SK-N-SH (cell line): ENCODE results near the gene KCNAB3. TPM values are rescaled to one million over a fixed set of nuclear protein-coding genes. Genes with fewer than 3 reads are reported as not detected.

ENCODE experiments used
- CTCF ChIA-PET: fragments of 300-600, 350-600 bp; formaldehyde crosslinking; extraction: SDS; loops from one replicate; lab custom pipeline; 2021; lab: Yijun Ruan, JAX
- POLR2A ChIA-PET: fragments of 350-600 bp; sonication (Branson Sonifier 250); formaldehyde crosslinking; extraction: SDS; loops from one replicate; lab custom pipeline; 2020; ENCODE audit warnings: antibody characterized with exemption, inconsistent platforms; lab: Yijun Ruan, JAX
- DNase-seq: peaks from one replicate; pipeline ENCODE4 v3.0.0; 2012
- H2AFZ ChIP-seq: fragments of 200-600 bp; sonication (generic); 2 replicates; pipeline ENCODE4 v1.8.1; 2016; ENCODE audit warnings: antibody characterized with exemption, mild to moderate bottlenecking, low read depth
- H3F3A ChIP-seq: fragments of 200-600 bp; sonication (generic); replicated peaks from 2 replicates; pipeline ENCODE3; 2016; ENCODE audit warnings: antibody characterized with exemption, mild to moderate bottlenecking; ENCODE audit not compliant: insufficient read depth
- H3K27ac ChIP-seq, 2 experiments: fragments of 200-500 bp in 1 of 2; fragments of 200-600 bp in 1 of 2; sonication (Bioruptor generic) in 1 of 2; sonication (generic), shearing (Covaris generic) in 1 of 2; 2 replicates each; pipeline versions ENCODE4 v1.5.1 to v1.6.1; 2014 to 2016; ENCODE audit warnings: low read depth in 2 of 2, inconsistent platforms in 1 of 2, low read length in 1 of 2, mild to moderate bottlenecking in 1 of 2, mixed read lengths in 1 of 2
- H3K27me3 ChIP-seq: fragments of 200-600 bp; sonication (generic), shearing (Covaris generic); 2 replicates; pipeline ENCODE4 v1.6.1; 2016; ENCODE audit warnings: mixed run types; ENCODE audit not compliant: insufficient read depth
- H3K36me3 ChIP-seq, 2 experiments: fragments of 200-500 bp in 1 of 2; fragments of 200-600 bp in 1 of 2; sonication (Bioruptor generic) in 1 of 2; sonication (generic) in 1 of 2; replicated peaks in 1 of 2; 2 replicates each; pipeline versions ENCODE3 to v1.5.1; 2014 to 2016; ENCODE audit warnings: low read length in 1 of 2, mild to moderate bottlenecking in 1 of 2; ENCODE audit not compliant: insufficient read depth in 2 of 2, control insufficient read depth in 1 of 2
- H3K4me1 ChIP-seq, 2 experiments: fragments of 200-500 bp in 1 of 2; fragments of 200-600 bp in 1 of 2; sonication (Bioruptor generic) in 1 of 2; sonication (generic), shearing (Covaris generic) in 1 of 2; 2 replicates each; pipeline versions ENCODE4 v1.5.1 to v1.6.1; 2014 to 2016; ENCODE audit warnings: low read depth in 1 of 2, low read length in 1 of 2, mixed run types in 1 of 2; ENCODE audit not compliant: insufficient read depth in 2 of 2, control insufficient read depth in 1 of 2
- H3K4me2 ChIP-seq: fragments of 200-600 bp; sonication (generic), shearing (Covaris generic); 2 replicates; pipeline ENCODE4 v1.6.1; 2017; ENCODE audit warnings: mixed run types
- H3K4me3 ChIP-seq, 2 experiments: fragments of 200-500 bp in 1 of 2; fragments of 200-600 bp in 1 of 2; sonication (Bioruptor generic) in 1 of 2; sonication (generic), shearing (Covaris generic) in 1 of 2; 2 replicates each; pipeline versions ENCODE4 v1.5.1 to v1.8.1; 2014 to 2016; ENCODE audit warnings: low read depth in 2 of 2, inconsistent platforms in 1 of 2, low read length in 1 of 2, mild to moderate bottlenecking in 1 of 2, mixed read lengths in 1 of 2, moderate library complexity in 1 of 2
- H3K79me2 ChIP-seq: fragments of 200-600 bp; sonication (generic); 2 replicates; pipeline ENCODE4 v1.8.1; 2017; ENCODE audit warnings: mild to moderate bottlenecking; ENCODE audit not compliant: insufficient read depth
- H3K9ac ChIP-seq: fragments of 200-600 bp; sonication (generic); 2 replicates; pipeline ENCODE4 v1.6.1; 2017; ENCODE audit warnings: mixed run types
- H3K9me2 ChIP-seq: fragments of 200-600 bp; sonication (generic); 2 replicates; pipeline ENCODE4 v1.6.1; 2017; ENCODE audit warnings: mixed run types
- H3K9me3 ChIP-seq: fragments of 200-600 bp; sonication (generic); 2 replicates; pipeline ENCODE4 v1.6.1; 2017; ENCODE audit warnings: mixed run types, mild to moderate bottlenecking, moderate library complexity
- H4K20me1 ChIP-seq: fragments of 200-600 bp; sonication (generic); 2 replicates; pipeline ENCODE4 v1.6.1; 2017; ENCODE audit warnings: mild to moderate bottlenecking, mixed run types; ENCODE audit not compliant: insufficient read depth
- CTCF ChIP-seq: fragments of 200-600 bp; sonication (generic); IDR thresholded peaks from 2 replicates; pipeline ENCODE4 v1.6.1; 2017; ENCODE audit warnings: antibody characterized with exemption, mild to moderate bottlenecking, moderate library complexity
- ELF1 ChIP-seq: IDR thresholded peaks from 2 replicates; pipeline ENCODE4 v1.4.0; 2012
- EP300 ChIP-seq, 2 experiments: IDR thresholded peaks; 2 replicates each; pipeline versions ENCODE4 v1.4.0 to v1.6.1; 2012; ENCODE audit warnings: borderline replicate concordance in 1 of 2, low read depth in 1 of 2, low read length in 1 of 2
- FOSL2 ChIP-seq: IDR thresholded peaks from 2 replicates; pipeline ENCODE4 v1.4.0; 2012; ENCODE audit warnings: low read depth, mild to moderate bottlenecking, moderate library complexity, borderline replicate concordance
- FOXM1 ChIP-seq: IDR thresholded peaks from 2 replicates; pipeline ENCODE4 v1.4.0; 2012; ENCODE audit warnings: low read depth, mild to moderate bottlenecking
- GABPA ChIP-seq: IDR thresholded peaks from 2 replicates; pipeline ENCODE4 v1.4.0; 2012; ENCODE audit warnings: low read depth, mild to moderate bottlenecking
- MEF2A ChIP-seq: IDR thresholded peaks from 2 replicates; pipeline ENCODE4 v1.4.0; 2012; ENCODE audit warnings: low read depth, borderline replicate concordance
- RAD21 ChIP-seq: IDR thresholded peaks from 2 replicates; pipeline ENCODE4 v1.6.1; 2012; ENCODE audit warnings: mild to moderate bottlenecking, low read length
- RFX5 ChIP-seq: IDR thresholded peaks from 2 replicates; pipeline ENCODE4 v1.6.1; 2012; ENCODE audit warnings: mild to moderate bottlenecking, improper control_type of control experiment, low read length
- TEAD4 ChIP-seq: IDR thresholded peaks from 2 replicates; pipeline ENCODE4 v1.4.0; 2012; ENCODE audit warnings: mild to moderate bottlenecking, borderline replicate concordance; ENCODE audit not compliant: insufficient read depth
- USF1 ChIP-seq: IDR thresholded peaks from 2 replicates; pipeline ENCODE4 v1.4.0; 2012; ENCODE audit warnings: low read depth, borderline replicate concordance
- YY1 ChIP-seq: IDR thresholded peaks from 2 replicates; pipeline ENCODE4 v1.4.0; 2012; ENCODE audit warnings: low read depth, mild to moderate bottlenecking
- ZBTB33 ChIP-seq: IDR thresholded peaks from 2 replicates; pipeline ENCODE4 v1.4.0; 2012; ENCODE audit warnings: low read depth, borderline replicate concordance
- WGBS: methylation state at CpG from one replicate; pipeline ENCODE4 v1.1.6; 2017; ENCODE audit warnings: low lambda C conversion rate; 5-methylcytosine and 5-hydroxymethylcytosine counted together
- polyA plus RNA-seq, 3 experiments: library from polyadenylated mRNA; depleted of rRNA; stranded (reverse); fragments of >200 nt; gene quantifications; 2 replicates each; pipeline ENCODE4 v1.2.3, GENCODE V29; 2012

KCNAB3 gene
- polyA plus RNA-seq, 1 of the 3 experiments (the other 2 are of a cell fraction), result 4.4 TPM

- Histone ChIP-seq H3K4me3 (peak overlapping the region; percentile 99 to 100), H3F3A (no peaks in the 10 kb centered on the region), H3K27ac (peak overlapping the region; percentile 75 to 87), H3K4me1 (peaks cover 21 to 38% of the 10 kb centered on the region in 2 experiments; a peak in 3 of 4 replicates), H3K27me3 (no peaks in the 10 kb centered on the region), H3K9ac (peak overlapping the region; percentile 82), H2AFZ (peak overlapping the region; percentile 95)
- WGBS, result 4% methylated on average over 12 of the region's 17 CpGs
- TF ChIP-seq TEAD4 (no peak), EP300 (IDR thresholded peaks at IDR 0.05; ENCODE audit: borderline replicate concordance in 1 of 2, low read depth in 1 of 2, low read length in 1 of 2) (no peak), FOSL2 (no peak), ELF1 (no peak), YY1 (no peak), USF1 (no peak), RFX5 (no peak), ZBTB33 (no peak), CTCF (no peak), FOXM1 (no peak), GABPA (no peak), RAD21 (no peak), MEF2A (no peak)
- TF ChIP-seq, all 33 proteins: peak for 0
- H3K9me3 ChIP-seq, result no peaks in the 10 kb centered on the region
- ChIA-PET CTCF (interaction anchor here (0.9 to 8.2 kb wide), 15 partner anchors 12 to 189 kb away, joined by 3 to 61 read pairs (median 6); partner anchors contain the start of gene RNF227), POLR2A (interaction anchor here (0.8 to 2.7 kb wide), 4 partner anchors 12 to 58 kb away, joined by 3 to 11 read pairs (median 6); partner anchors contain the start of gene RNF227)
- peak; percentile 60 for DNase-seq
- no peaks in the 10 kb centered on the region for H3K9me2 ChIP-seq
- H4K20me1 ChIP-seq, result 0 out of 2 replicates have a peak, but pooled peaks cover 9% of the 10 kb centered on the region
- peaks cover 20 to 28% of the 10 kb centered on the region in 2 experiments for H3K36me3 ChIP-seq
- peaks cover 59% of the 10 kb centered on the region for H3K79me2 ChIP-seq
- H3K4me2 ChIP-seq, result peak overlapping the region; percentile 88
Observed at GRCh38 chr17:7932483-7932891, 2.8 kb upstream of the KCNAB3 start.
